GM10248 (cell line): Measurements from ENCODE around the gene SIGLEC8.
"Not testable (repeated sequence)": the region's sequence is repeated elsewhere in the genome, so short reads cannot be mapped to it uniquely, and the experiment has no call there.

Experiments
- CTCF ChIA-PET: fragments of 300-600 bp; sonication (Branson Sonifier 250); formaldehyde crosslinking; extraction: SDS; loops from one replicate; lab custom pipeline; 2021; ENCODE audit warnings: antibody characterized with exemption; lab: Yijun Ruan, JAX
- POLR2A ChIA-PET: fragments of 350-650 bp; sonication (Branson Sonifier 250); formaldehyde crosslinking; extraction: SDS; loops from one replicate; lab custom pipeline; 2020; ENCODE audit warnings: antibody characterized with exemption; lab: Yijun Ruan, JAX
- DNase-seq: peaks from one replicate; pipeline ENCODE4 v3.0.0; 2012; ENCODE audit errors: extremely low spot score
- TF ChIP-seq, protein P1 (sequence below): IDR thresholded peaks from 2 replicates; pipeline ENCODE4 v1.5.1; 2012; ENCODE audit warnings: mild to moderate bottlenecking, low read depth; ENCODE audit errors: extremely low read depth, missing control alignments, control extremely low read depth

The SIGLEC8 gene

DNA sequence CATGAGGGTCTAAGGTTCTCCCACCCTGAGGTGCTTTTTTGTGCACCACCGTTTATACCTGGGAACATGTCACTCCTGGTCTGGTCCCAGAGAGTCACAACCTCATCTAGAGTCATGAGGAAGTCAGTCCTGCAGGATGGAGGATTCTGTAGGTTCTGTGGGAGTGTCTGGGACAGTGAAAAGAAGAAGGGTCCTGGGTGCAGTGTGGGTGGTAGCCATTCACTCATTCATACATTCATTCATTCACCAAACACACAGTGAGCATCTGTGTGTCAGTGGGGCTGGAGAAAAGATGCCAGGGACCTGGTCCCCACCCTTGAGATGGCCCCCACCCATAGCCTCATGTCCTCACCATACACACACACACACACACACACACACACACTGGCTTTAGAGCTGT, 11.4 kb upstream of the SIGLEC8 start:
- TF ChIP-seq, protein P1, sequence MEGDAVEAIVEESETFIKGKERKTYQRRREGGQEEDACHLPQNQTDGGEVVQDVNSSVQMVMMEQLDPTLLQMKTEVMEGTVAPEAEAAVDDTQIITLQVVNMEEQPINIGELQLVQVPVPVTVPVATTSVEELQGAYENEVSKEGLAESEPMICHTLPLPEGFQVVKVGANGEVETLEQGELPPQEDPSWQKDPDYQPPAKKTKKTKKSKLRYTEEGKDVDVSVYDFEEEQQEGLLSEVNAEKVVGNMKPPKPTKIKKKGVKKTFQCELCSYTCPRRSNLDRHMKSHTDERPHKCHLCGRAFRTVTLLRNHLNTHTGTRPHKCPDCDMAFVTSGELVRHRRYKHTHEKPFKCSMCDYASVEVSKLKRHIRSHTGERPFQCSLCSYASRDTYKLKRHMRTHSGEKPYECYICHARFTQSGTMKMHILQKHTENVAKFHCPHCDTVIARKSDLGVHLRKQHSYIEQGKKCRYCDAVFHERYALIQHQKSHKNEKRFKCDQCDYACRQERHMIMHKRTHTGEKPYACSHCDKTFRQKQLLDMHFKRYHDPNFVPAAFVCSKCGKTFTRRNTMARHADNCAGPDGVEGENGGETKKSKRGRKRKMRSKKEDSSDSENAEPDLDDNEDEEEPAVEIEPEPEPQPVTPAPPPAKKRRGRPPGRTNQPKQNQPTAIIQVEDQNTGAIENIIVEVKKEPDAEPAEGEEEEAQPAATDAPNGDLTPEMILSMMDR, result no peak
- ChIA-PET CTCF (interaction anchor here (1.0 to 3.1 kb wide), 6 partner anchors 31 to 188 kb away, joined by 3 to 11 read pairs (median 4); no protein-coding TSS in a partner anchor), POLR2A (no interaction called here)
- DNase-seq, result no peak

DNA sequence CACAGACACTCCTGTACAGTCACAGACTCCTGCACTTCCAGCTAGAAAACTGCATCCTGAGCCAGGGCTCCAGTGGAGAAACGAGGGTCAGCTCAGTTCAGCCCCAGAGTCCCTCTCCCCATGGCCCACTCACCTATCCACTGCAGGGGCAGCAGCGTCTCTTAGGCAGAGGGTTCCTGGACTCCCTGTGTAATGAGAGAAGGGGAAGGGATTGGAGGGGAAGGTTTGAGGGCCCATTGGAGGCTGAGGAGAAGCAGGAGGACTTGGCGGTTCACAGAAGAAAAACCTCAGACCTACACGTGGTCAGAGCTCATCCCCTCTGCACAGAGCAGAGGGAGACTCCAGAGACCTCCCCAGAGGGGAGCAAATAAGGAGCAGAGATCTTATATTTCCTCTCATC, 10.9 kb upstream of the SIGLEC8 start:
- POLR2A ChIA-PET, result no interaction called here

GRCh38 chr19:51468545-51468920, 10.3 kb upstream of the SIGLEC8 start:
- CTCF ChIA-PET, result interaction anchor here (1.0 to 3.1 kb wide), 5 partner anchors 30 to 191 kb away, joined by 3 to 11 read pairs (median 4); partner anchors contain the start of gene SIGLEC10
- POLR2A ChIA-PET, result no interaction called here
- no peak for DNase-seq
- TF ChIP-seq, protein P1, result no peak

More for the DNA sequence above, 10.9 kb upstream of the SIGLEC8 start:
- DNase-seq, result no peak
- CTCF ChIA-PET, result interaction anchor here (1.0 to 3.1 kb wide), 8 partner anchors 30 to 191 kb away, joined by 3 to 11 read pairs (median 4); partner anchors contain the start of gene SIGLEC10
- TF ChIP-seq, protein P1, result no peak

DNA sequence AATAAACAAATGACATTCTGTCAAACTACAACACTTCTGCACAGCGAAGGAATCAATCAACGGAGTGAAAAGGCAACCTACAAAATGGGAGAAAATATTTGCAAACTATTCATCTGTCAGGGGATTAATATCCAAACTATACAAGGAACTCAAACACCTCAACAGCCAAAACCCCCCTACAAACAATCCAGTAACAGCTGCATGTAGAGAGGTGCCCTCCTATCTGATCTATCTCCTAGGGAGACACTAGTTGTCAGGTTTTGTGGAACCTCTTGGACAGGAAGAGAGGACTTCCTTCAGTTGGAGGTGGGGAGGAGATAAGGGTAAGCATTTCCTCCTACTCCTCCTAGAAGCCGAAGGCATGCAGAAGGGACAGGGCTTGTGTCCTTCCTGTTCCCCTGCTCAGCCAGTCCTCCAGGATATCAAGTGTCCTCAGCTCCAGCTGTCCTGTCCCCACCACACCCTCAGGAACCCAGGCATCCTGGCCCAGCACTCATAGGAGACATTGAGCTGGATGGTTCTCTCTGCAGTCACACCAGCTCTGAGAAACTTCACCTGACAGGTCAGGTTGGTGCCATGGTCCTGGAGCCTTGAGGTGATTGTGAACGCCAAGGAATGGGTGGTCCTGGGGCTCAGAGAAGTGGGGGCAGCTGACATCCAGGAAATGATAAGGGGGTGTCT, 9.8 kb upstream of the SIGLEC8 start:
- TF ChIP-seq, protein P1, result no peak
- ChIA-PET CTCF (interaction anchor here (1.0 to 3.1 kb wide), 6 partner anchors 7 to 194 kb away, joined by 3 to 11 read pairs (median 7); partner anchors contain the start of gene SIGLEC10), POLR2A (no interaction called here)
- DNase-seq, result no peak

DNA sequence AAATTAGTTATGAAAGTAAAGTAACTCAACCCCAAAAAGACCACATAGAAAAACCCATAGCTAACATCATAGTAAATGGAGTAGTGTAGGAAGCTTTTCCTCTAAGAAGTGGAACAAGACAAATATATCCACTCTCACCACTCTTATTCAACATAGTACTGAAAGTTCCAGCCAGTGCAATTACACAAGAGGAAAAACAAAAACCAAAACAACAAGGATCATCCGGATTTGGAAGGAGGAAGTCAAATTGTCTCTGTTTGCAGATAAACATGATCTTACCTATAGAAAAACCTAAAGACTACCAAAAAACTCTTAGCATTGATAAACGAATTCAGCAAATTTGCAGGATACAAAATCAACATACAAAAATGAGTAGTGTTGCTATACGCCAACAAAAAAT, 8.5 kb upstream of the SIGLEC8 start:
- CTCF ChIA-PET, result interaction anchor here (0.8 to 3.1 kb wide), 6 partner anchors 8 to 195 kb away, joined by 3 to 11 read pairs (median 5); no protein-coding TSS in a partner anchor

DNA sequence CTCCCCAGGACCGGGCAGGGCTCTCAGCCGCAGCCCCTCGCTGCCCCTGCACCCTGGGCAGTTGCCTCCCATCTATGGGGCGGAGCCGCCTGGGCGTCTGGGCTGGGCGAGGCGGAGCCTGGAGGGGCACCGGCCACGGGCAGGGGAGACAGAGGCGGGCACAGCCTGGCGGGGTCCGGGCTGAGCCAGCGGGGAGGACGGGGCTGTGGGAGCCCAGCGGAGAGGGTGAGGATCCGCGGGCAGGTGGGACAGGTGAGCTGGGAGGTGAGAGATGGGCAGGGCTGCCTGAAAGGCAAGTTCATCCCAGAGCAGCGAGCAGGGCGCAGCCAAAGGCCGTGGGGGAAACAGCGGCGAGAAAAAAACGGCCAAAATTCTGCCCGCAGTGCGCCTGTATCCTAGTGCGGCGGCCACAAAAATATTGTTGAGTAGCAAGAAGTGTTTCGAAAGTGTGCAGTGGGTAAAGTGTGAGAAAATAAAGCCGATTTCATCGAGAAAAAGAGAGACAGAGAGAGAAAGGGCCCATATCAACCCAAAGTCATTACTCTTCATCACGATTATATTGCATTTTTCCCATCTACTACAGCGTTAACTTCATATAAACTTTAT, 5.8 kb upstream of the SIGLEC8 start:
- DNase-seq, CTCF ChIA-PET, POLR2A ChIA-PET: not testable (repeated sequence)

More for the DNA sequence above, 8.5 kb upstream of the SIGLEC8 start:
- TF ChIP-seq, protein P1, result no peak
- POLR2A ChIA-PET, result no interaction called here
- no peak for DNase-seq
